ENCODE results near the gene VSIG8.

GRCh38 chr1:159869607-159870006 lies 7.2 kb upstream of the VSIG8 start:
- TF ChIP-seq MLX (CRISPR knock-in tag; conservative IDR thresholded peaks at IDR 0.05) (no peak), ZNF175 (CRISPR knock-in tag; IDR thresholded peaks at IDR 0.05; ENCODE audit: low read depth) (no peak), BRF2 (IDR thresholded peaks at IDR 0.05; ENCODE audit: borderline replicate concordance, insufficient read depth, insufficient read length) (no peak), ZNF232 (CRISPR knock-in tag; IDR thresholded peaks at IDR 0.05) (no peak), CC2D1A (IDR thresholded peaks at IDR 0.05) (no peak), EZH2 (IDR thresholded peaks at IDR 0.05; ENCODE audit: borderline replicate concordance, low read depth, low read length) (no peak), ZBTB33 (CRISPR knock-in tag; IDR thresholded peaks at IDR 0.05) (no peak)

Measured in K562 (cell line).